ENCODE results near the gene CACNA2D2.
A peak's percentile ranks its signal among the peaks of the same experiment; 100 is the strongest.
"Not testable (repeated sequence)": the region's sequence is repeated elsewhere in the genome, so short reads cannot be mapped to it uniquely, and the experiment has no call there.

CACNA2D2 gene

GRCh38 chr3:50525987-50526386, 22.6 kb upstream of the CACNA2D2 start:
- DNase-seq: peak; percentile 41

GRCh38 chr3:50525191-50525910, 21.9 kb upstream of the CACNA2D2 start:
- DNase-seq: no peak

GRCh38 chr3:50524746-50525145, 21.3 kb upstream of the CACNA2D2 start:
- DNase-seq: no peak

- DNase-seq: no peak
These were observed 19.9 kb upstream of the CACNA2D2 start for GRCh38 chr3:50523279-50523811.

GRCh38 chr3:50521572-50521971, 18.1 kb upstream of the CACNA2D2 start:
- no peak for DNase-seq

GRCh38 chr3:50520849-50521248, 17.4 kb upstream of the CACNA2D2 start:
- no peak for DNase-seq

- DNase-seq: peak; percentile 83
These were observed 16.1 kb upstream of the CACNA2D2 start for GRCh38 chr3:50519471-50520089.

GRCh38 chr3:50518436-50518835, 15.0 kb upstream of the CACNA2D2 start:
- no peak for DNase-seq

GRCh38 chr3:50517721-50518206, 14.3 kb upstream of the CACNA2D2 start:
- DNase-seq: no peak

GRCh38 chr3:50516440-50516871, 13.0 kb upstream of the CACNA2D2 start:
- DNase-seq: no peak

GRCh38 chr3:50515565-50516439, 12.4 kb upstream of the CACNA2D2 start:
- peak; percentile 10 for DNase-seq

- not testable (repeated sequence) for DNase-seq
These were observed 9.5 kb upstream of the CACNA2D2 start for GRCh38 chr3:50512908-50513307.

- no peak for DNase-seq
These were observed 8.7 kb upstream of the CACNA2D2 start for GRCh38 chr3:50512131-50512530.

- no peak for DNase-seq
These were observed 6.9 kb upstream of the CACNA2D2 start for GRCh38 chr3:50510325-50510724.

GRCh38 chr3:50509715-50510114, 6.3 kb upstream of the CACNA2D2 start:
- no peak for DNase-seq

GRCh38 chr3:50508821-50509220, 5.4 kb upstream of the CACNA2D2 start:
- DNase-seq: no peak

GRCh38 chr3:50506169-50506568, 2.7 kb upstream of the CACNA2D2 start:
- no peak for DNase-seq

- DNase-seq: no peak
These were observed 1.2 kb upstream of the CACNA2D2 start for GRCh38 chr3:50504681-50505080.

GRCh38 chr3:50502584-50503423, 630 bp downstream of the CACNA2D2 start:
- DNase-seq: peak; percentile 34

- no peak for DNase-seq
These were observed 1.2 kb downstream of the CACNA2D2 start for GRCh38 chr3:50502225-50502583.

- DNase-seq: no peak
These were observed 7.6 kb downstream of the CACNA2D2 start for GRCh38 chr3:50495609-50496423.

Data from CD4-positive, alpha-beta T cell treated with Interleukin-17A for 4 hours (primary cell).